Activated CD4-positive, CD25-positive, alpha-beta regulatory T cell treated with anti-CD3 and anti-CD28 coated beads, Interleukin-2, amount 50 U/mL, for 72 hours (primary cell): Measurements from ENCODE around the gene DIS3L2.
A peak's percentile ranks its signal among the peaks of the same experiment; 100 is the strongest.
"Not testable (repeated sequence)": the region's sequence is repeated elsewhere in the genome, so short reads cannot be mapped to it uniquely, and the experiment has no call there.

Experiments used
- DNase-seq: peaks from one replicate; pipeline ENCODE4 v3.0.0; 2021

DIS3L2 gene

GRCh38 chr2:232309592-232309991 is 348.1 kb downstream of the DIS3L2 start:
- DNase-seq: no peak

DNA sequence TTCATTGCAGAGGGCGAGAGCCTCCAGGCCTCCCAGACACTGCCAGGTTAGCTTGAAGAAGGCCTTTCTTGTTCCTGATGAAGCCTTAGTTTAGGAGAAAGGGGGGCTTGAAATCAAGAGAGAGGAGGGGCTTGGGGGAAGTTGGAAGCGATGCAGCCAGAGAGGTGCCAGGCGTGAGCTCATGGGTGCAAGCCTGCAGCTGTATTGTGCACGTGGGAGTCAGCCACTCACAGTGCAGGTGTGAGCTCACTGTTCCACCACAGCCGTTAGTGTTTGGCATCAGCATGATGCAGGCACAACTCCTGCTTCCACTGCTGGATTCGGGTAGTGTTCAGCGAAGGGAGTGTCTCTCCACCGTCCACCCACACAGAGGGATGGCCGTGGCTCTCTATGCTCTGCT is 348.6 kb downstream of the DIS3L2 start:
- DNase-seq: no peak

GRCh38 chr2:232310696-232311095 is 349.2 kb downstream of the DIS3L2 start:
- no peak for DNase-seq

DNA sequence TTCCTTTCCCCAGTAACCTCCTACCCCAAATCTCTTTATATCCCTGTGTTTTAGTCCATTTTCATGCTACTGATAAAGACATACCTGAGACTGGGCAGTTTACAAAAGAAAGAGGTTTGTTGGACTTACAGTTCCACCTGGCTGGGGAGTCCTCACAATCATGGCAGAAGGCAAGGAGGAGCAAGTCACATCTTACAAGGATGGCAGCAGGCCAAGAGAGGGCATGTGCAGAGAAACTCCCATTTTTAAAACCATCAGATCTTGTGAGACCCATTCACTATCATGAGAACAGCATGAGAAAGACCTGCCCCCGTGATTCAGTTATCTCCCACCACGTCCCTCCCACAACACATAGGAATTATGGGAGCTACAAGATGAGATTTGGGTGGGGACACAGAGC is 352.1 kb downstream of the DIS3L2 start:
- not testable (repeated sequence) for DNase-seq

GRCh38 chr2:232315049-232315922 is 353.8 kb downstream of the DIS3L2 start:
- DNase-seq: peak; percentile 66

DNA sequence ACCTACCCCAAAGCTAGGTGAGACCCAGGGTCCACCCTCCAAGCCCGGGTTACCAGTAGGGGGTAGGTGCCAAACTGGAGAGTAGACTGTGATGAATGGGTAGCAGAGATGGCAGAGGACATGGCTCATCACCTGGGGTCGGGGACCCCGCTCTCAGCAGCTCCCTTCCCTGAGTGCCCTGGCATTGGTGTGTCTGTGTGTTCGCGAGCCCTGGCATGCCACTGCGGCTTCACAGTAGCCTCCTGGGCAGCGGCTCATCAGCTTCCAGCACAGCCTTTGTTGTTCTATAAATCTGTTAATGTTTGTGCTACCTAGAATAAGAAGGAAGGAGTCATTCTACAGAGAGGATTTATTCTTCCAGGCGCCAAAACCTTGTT is 354.4 kb downstream of the DIS3L2 start:
- DNase-seq: no peak

- peak; percentile 31 for DNase-seq
Measured at GRCh38 chr2:232316461-232317330, 355.2 kb downstream of the DIS3L2 start.

DNA sequence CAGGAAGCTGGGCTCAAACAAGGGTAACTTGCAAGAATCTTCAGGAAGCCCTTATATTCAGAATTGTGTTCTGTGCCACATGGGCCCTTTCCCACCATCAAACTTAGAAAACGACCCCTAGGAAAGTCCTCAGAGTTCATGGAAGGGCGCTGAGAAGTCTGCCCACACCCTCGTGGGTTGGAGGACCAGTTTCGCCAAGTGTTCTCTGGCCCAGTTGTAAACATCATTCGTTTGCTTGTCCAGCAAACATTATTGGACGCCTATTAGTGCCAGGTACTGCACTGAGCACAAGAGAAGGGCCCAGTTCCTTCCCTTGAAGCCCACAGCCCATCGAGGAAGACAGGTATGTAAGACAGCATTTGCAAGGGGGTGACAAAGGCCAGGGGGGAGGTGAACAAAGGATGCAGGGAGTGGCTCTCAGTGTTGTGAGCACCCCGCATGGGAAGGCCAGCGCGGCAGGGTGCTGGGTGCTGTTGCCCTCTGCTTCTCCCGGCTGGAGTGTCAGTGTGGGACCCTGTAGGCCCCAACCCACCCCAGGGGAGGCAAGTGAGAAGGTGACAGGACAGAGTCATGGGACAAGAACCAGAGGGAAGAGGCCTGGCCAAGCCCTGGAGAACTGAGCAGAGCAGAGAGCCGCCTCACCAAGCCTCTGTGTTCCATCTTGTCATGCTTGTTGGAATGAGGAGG is 356.8 kb downstream of the DIS3L2 start:
- DNase-seq: peak; percentile 17

- DNase-seq: no peak
Measured at GRCh38 chr2:232319067-232319802, 357.7 kb downstream of the DIS3L2 start.

- DNase-seq: peak; percentile 30
Measured at GRCh38 chr2:232319803-232320442, 358.4 kb downstream of the DIS3L2 start.

DNA sequence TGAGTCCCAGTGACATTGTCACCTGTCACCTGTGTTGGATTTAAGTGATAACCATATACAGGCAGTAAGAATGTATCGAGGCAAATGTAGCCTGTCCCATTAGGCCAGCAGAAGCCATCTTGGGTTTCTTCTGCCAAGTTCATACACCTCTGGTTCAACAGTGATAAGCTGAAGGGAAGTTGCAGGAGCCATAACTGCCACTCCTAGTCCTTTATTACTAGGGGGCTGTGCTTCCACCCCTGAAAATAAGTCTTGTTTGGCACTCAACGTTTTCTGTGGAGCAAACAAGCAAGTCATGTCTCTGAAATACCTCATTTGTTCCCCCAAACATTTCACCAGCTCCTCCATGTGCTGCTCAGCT is 358.9 kb downstream of the DIS3L2 start:
- no peak for DNase-seq

- peak; percentile 57 for DNase-seq
Measured at GRCh38 chr2:232321156-232321816, 359.8 kb downstream of the DIS3L2 start.

GRCh38 chr2:232321817-232322559 is 360.5 kb downstream of the DIS3L2 start:
- peak; percentile 30 for DNase-seq

GRCh38 chr2:232322560-232323327 is 361.2 kb downstream of the DIS3L2 start:
- peak; percentile 28 for DNase-seq

DNA sequence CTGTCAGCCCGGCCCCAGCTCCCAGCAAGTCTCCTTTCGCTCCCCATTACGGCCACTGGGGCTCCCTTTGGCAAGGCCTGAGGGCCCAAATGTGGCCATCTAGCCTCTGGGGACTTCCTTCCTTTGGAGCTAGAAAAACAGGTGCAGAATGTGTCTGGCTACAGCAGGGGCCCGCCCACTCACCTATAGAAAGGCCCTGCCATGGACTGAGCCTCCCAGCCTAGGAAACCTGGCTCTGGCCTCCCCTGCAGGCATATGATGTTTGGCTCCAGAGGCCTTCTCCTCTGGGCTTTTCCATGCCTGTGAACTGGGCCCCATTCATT is 361.8 kb downstream of the DIS3L2 start:
- DNase-seq: no peak

GRCh38 chr2:232323967-232324366 is 362.5 kb downstream of the DIS3L2 start:
- DNase-seq: not testable (repeated sequence)

DNA sequence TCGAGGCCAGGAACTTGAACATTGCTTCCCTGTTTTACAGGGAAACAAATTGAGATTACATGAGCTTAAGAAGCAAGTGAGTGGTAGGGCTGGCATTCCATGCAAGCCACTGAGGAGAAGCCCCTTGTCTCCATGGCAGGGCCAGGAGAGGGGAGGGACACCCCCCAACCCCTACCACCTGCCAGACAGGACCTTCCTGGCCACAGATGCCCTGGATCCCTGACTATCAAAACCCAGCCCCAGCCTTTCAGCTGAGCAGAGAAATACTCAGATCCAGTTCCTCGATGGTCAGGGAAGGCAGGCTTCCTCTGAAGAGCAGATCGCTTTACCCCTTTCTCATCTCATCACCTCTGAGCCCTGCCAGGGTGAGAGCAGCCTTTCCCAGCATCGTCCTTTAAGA is 363.3 kb downstream of the DIS3L2 start:
- DNase-seq: no peak

GRCh38 chr2:232325324-232326273 is 364.1 kb downstream of the DIS3L2 start:
- peak; percentile 63 for DNase-seq
